Measurements from ENCODE around the gene GALNT9.

Gene GALNT9

GRCh38 chr12:132327336-132328171 is 1.8 kb downstream of the GALNT9 start:
- peak; percentile 23 for DNase-seq (ENCODE audit: low read depth, low spot score)

GRCh38 chr12:132326646-132327045 is 2.7 kb downstream of the GALNT9 start:
- DNase-seq (ENCODE audit: low read depth, low spot score): no peak

- DNase-seq (ENCODE audit: low read depth, low spot score): no peak
Measured at GRCh38 chr12:132325733-132326130, 3.7 kb downstream of the GALNT9 start.

- DNase-seq (ENCODE audit: low read depth, low spot score): no peak
Measured at GRCh38 chr12:132324841-132325732, 4.3 kb downstream of the GALNT9 start.

GRCh38 chr12:132324173-132324572 is 5.2 kb downstream of the GALNT9 start:
- DNase-seq (ENCODE audit: low read depth, low spot score): no peak

GRCh38 chr12:132323171-132324010 is 6.0 kb downstream of the GALNT9 start:
- no peak for DNase-seq (ENCODE audit: low read depth, low spot score)

- no peak for DNase-seq (ENCODE audit: low read depth, low spot score)
Measured at GRCh38 chr12:132322206-132323132, 6.9 kb downstream of the GALNT9 start.

GRCh38 chr12:132321321-132322118 is 7.9 kb downstream of the GALNT9 start:
- DNase-seq (ENCODE audit: low read depth, low spot score): no peak

- DNase-seq (ENCODE audit: low read depth, low spot score): no peak
Measured at GRCh38 chr12:132320767-132321211, 8.6 kb downstream of the GALNT9 start.

GRCh38 chr12:132319991-132320570 is 9.3 kb downstream of the GALNT9 start:
- no peak for DNase-seq (ENCODE audit: low read depth, low spot score)

- DNase-seq (ENCODE audit: low read depth, low spot score): no peak
Measured at GRCh38 chr12:132319359-132319950, 9.9 kb downstream of the GALNT9 start.

- DNase-seq (ENCODE audit: low read depth, low spot score): no peak
Measured at GRCh38 chr12:132318618-132319033, 10.8 kb downstream of the GALNT9 start.

- DNase-seq (ENCODE audit: low read depth, low spot score): no peak
Measured at GRCh38 chr12:132318135-132318534, 11.3 kb downstream of the GALNT9 start.

- no peak for DNase-seq (ENCODE audit: low read depth, low spot score)
Measured at GRCh38 chr12:132317233-132317938, 12.0 kb downstream of the GALNT9 start.

- DNase-seq (ENCODE audit: low read depth, low spot score): no peak
Measured at GRCh38 chr12:132316497-132317232, 12.7 kb downstream of the GALNT9 start.

- DNase-seq (ENCODE audit: low read depth, low spot score): no peak
Measured at GRCh38 chr12:132315951-132316350, 13.4 kb downstream of the GALNT9 start.

- DNase-seq (ENCODE audit: low read depth, low spot score): no peak
Measured at GRCh38 chr12:132315507-132315906, 13.9 kb downstream of the GALNT9 start.
